GM18520 (cell line): ENCODE measurements around the gene GXYLT2.
"Not testable (repeated sequence)": the region's sequence is repeated elsewhere in the genome, so short reads cannot be mapped to it uniquely, and the experiment has no call there.

ENCODE experiments used
- ATAC-seq: cut with Tn5 transposase; IDR thresholded peaks from one replicate; pipeline ENCODE4 v1.9.1; 2021; ENCODE audit not compliant: unreplicated experiment

GXYLT2 gene

DNA sequence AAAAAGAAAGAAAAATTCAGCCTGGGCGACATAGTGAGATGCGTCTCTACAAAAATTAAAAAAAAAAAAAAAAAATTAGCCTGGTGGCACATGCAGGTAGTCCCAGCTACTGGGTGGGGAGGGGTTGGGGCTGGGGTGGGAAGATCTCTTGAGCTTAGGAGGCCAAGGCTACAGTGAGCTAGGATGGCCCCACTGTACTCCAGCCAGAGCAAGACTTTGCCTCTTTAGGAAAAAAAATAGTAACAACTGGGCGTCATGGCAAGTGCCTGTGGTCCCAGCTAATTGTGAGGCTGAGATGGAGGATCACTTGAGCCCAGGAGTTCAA lies 84.8 kb downstream of the GXYLT2 start:
- ATAC-seq: no peak

DNA sequence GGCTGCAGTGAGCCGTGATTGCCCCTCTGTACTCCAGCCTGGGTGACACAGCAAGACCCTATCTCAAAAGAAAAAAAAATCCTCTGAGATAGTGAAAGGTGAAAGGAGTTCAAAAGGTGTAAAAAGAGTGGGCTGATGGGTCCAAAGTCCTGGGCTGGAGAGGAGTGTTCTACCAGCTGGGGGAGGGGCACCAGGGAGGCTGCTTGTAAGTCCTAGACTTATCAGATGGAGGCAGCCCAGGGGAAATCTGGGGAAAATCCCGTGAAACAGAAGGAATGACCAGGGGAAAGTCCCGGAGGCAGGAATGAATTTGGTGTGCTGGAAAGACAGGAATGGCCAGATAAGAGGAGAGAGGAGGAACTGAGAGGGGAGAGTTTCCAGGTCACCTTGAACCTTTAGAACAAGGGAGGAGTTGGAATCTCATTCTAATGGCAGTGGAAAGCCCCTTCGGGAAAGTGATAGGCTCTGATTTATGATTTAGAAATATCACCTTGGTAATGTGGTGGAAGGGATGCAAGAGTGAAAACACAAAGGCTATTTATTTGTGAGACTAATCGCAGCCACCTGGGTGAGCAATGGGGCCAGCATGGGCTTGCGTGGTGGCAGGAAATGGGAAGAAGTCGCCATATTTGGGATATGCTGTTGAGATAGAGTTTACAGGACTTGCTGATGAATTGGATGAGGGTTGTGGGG lies 85.3 kb downstream of the GXYLT2 start:
- no peak for ATAC-seq

DNA sequence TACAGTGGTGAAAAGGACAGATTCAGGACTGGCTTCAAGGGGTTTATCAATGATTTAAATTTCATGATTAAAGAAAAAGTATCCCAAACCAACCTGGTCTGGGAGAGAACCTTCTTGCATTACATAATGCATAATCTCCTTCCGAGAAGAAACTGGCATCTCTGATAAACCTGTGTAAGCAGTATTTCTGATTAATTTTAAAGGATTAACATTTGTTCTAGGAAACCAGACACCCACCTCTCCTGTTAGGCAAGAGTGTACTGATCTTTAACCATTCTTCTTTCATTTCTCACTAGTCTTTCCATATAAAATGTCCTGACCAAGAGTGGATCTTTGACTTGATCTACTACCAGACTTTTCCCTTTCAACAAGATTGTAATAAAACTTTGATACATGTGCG lies 85.9 kb downstream of the GXYLT2 start:
- ATAC-seq: no peak

DNA sequence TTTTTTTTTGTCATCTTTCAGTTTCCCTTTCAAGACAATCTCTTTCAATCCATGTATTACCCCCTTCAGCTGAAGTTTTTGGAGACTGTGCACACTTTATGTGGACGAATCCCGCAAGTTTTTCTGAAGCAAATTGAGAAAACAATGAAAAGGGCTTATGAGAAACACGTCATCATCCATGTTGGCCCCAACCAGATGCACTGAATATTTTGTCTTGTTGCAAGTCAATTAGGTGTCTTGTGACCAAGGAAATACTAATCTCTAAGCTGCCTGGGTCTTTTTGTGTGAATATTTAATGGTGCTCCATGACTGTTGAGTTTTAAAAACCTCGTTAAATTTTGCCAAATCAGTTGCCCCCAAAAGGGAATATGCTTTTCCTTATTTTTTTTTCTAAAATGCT lies 87.1 kb downstream of the GXYLT2 start:
- ATAC-seq: no peak

DNA sequence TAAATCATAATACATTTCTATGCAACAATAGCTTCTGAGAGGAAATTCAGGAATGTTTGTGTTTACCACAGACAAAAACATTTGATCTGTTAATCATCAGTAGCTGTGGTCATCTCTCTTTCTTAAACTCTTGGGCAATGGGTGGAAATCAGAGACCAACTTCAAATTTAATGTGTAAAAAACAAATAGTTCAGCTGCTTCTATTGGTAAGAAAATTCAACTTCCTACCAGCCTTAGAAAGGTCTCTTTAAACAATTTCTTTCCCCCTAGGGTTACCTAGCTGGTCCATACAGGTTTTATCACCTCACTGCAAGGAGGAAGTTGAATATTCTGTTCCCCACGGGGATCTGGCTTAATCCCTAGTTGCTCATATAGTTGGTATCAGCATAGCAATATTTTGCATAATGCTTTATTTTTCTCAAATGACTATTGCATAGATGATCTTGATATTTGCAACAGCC lies 88.5 kb downstream of the GXYLT2 start:
- ATAC-seq: no peak

DNA sequence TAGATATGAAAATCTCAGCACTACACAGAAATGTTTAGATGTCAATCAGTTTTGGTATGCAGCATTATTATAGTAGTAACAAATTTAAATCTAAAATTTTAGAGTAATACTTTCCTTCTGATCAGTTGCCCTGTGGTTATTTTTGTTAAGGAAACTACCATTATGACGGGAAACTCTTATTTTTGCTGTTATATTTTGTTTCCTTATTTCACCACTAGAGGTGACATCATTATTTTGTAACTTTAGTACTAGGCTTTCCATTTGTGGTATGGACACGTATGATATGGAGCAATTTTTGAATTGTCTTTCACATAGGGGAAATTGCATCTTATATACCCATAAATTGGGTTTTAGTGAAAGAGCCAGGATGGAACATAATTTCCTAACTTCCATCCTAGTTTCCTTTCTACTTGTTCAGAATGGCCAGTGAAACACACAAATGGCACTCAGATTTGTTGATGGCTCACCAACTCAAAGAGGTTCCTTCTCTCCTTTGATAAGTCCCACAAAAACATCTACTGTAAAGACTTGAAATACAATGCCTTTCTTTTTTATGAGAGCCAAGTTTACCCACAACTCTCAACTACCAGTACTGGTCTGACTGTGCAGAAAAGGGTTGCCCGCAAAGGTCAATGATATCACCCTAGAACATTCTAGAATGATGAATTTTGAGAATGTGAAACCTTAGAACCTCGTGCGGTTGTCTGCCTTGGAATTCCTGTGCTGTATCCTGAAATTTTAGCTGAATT lies 89.4 kb downstream of the GXYLT2 start:
- ATAC-seq: peak; percentile 78

DNA sequence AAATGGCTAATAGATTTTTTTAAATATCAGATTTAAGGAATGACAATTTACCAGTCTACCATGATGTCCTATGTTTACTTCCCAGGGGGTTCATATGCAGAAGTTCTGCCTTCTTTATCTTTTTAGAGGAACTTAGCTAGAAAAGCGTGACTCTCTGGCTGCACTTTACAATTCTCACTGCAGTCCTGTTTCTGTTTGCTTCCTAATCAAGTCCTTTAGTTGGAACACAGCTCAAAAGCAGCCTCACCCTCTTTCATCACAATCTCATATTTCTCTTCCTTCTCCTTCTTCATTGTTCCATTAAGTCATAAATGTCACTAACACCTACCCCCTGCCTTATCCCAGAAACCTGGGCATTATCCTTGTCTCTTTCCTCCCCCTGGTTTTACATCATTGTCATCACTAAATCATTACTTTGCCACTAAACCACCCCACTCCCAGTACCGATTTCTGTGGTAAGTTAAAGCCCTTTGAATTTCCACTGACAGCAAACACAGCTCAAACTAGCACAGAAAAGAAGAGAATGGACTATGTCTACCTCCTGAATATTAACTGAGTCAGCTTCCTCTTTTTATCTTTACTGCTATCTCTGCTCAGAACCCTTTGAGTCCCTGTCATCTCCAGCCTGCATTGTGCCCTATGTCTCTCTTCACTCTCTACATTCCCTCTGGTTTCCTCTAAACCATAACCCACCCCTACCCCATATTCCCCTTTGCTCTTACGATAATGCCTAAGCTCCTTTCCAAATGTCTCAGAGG lies 94.9 kb downstream of the GXYLT2 start:
- ATAC-seq: no peak

DNA sequence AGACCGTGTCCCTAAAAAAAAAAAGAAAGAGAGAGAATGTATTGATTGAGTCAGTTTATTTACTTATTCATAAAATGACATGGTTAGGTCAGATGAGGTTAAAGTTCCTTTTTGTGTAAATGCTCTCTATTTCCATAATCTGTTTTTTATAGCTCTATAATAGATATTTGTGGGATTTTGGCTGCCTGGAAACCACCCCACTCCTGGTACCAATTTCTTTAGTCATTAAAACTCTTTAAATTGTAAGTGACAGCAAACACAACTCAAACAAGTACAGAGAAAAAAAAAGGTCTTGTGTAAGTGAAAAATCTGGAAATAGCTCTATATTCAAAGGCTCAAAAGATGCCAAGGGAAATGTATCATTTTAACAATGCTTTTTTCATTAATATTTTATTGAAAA lies 97.7 kb downstream of the GXYLT2 start:
- no peak for ATAC-seq

DNA sequence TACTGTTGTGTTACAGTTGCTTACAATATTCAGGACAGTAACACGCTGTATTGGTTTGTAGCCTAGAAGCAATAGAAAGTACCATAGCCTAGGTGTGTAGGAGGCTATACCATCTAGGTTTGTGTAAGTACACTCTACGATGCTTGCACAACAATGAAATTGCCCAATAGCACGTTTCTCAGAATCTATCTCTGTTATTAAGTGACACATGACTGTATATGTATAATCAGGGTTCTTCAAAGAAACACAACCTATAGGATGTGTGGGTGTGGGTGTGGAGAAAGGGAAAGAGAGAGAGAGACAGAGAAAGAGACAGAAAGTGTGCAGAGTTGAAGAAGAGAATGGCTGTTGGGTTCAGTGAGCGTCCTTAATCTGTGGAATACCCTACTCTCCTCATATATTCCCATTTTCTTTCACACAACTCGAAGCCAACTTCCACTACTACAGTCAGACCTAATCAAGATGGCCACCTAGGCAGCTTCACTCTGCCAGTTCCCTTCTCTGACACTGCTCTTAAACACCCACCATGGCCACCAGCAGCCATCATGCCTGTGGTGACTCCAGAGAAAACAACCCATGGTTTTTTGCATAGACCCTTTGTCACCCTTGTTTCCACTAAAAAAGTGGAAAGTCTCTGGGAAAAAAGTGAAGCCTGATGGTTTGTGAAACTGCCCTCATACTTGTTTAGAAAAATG lies 103.0 kb downstream of the GXYLT2 start:
- ATAC-seq: no peak

DNA sequence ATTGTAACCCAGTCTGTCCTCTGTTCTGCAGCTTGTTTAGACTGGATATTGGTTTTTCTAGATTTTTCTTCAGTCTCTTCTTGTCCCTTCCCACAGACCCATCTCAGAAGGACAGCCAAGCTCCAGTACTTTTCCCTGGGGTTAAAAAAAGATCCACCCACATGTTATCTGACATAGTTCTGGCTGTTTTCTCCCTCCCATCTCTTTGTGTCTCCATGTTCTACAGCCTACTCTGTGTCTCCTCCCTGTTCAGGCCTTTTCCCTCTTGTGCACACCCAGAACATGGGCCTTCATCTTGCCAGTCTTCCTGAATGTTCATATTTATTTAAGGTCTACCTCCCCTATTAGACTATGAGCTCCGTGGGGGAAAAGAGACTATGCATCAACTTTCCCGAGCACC lies 103.7 kb downstream of the GXYLT2 start:
- no peak for ATAC-seq

DNA sequence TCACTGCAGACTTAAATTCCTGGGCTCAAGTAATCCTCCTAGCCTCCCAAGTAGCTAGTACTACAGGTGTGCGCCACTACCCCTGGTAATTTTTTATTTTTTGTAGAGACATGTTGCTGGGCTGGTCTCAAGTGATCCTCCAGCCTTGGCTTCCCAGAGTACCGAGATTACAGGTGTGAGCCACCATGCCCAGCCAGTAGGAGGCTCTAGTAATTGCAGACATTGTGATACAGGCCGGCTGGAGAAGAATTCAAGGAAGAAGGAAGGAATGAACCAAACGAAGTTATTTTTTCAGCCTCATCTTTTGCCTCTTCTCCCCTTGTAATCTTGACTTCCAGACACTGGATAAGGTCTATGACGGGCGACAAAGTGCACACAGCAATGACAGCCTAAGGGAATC lies 105.5 kb downstream of the GXYLT2 start:
- ATAC-seq: no peak

DNA sequence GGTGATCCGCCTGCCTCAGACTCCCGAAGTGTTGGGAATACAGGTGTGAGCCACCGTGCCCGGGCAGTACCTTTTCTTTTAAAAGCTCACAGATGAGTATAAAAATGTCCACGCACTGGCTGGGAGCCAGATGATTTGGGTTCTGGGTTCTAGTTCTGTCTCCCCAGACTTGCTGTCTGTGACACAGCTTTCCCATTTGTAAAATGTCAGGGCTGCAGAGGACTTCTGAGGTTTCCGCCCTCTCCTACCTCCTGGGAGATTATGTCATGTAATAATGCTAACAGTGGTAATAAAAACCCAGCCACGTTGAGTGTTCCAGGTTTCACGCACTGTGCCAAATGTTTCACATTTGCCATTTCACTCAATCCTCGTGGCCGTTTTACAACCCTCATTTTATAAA lies 107.5 kb downstream of the GXYLT2 start:
- ATAC-seq: no peak

DNA sequence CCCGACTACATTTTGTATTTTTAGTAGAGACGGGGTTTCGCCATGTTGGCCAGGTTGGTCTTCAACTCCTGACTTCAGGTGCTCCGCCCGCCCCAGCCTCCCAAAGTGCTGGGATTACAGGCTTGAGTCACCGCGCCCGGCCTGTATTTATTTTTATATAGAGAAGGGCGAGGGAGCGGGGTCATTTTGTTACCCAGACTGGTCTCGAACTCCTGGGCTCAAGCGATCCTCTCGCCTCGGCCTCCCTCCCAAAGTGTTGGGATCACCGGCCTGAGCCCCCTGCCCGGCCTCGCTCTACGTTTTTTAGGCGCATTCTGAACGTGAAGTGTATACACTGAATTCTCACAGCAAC lies 108.3 kb downstream of the GXYLT2 start:
- no peak for ATAC-seq

DNA sequence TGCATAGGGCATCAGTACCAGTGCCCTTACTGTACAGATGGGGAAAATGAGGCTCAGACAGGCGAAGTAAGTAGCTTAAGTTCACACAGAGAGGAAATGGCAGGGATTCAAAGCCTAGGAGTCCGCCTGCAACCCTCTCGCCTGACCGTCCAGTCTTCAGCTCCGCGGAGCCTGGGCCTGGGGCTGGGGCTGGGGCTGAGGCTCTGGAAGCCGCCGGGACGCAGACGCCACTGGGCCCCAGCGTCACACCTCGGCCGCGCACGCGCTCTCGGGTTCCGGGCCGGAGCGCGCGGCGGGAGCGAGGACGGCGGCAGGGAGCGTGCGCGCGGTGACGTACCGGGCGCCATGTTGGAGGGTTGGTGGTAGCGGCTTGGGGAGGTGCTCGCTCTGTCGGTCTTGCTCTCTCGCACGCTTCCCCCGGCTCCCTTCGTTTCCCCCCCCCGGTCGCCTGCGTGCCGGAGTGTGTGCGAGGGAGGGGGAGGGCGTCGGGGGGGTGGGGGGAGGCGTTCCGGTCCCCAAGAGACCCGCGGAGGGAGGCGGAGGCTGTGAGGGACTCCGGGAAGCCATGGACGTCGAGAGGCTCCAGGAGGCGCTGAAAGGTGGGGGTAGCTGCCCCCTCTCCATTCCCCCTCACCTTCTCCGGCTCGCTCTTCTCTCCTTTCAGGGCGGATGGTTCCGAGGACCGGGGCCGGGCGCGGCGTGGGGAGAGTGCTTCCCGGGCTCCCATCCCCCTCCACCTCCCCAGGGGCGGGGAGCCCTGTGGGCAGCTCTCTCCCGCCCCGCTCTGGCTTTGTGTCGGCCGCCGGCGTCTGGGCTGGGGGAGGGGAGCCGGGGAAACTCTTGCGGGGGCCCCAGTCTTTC lies 108.9 kb downstream of the GXYLT2 start, which contains the start of gene PPP4R2:
Gene PPP4R2 (plus strand): TSS at position 339 of the 861 bp plus-strand sequence. CDS start 227 bp downstream, at position 566.
- peak; percentile 76 for ATAC-seq

DNA sequence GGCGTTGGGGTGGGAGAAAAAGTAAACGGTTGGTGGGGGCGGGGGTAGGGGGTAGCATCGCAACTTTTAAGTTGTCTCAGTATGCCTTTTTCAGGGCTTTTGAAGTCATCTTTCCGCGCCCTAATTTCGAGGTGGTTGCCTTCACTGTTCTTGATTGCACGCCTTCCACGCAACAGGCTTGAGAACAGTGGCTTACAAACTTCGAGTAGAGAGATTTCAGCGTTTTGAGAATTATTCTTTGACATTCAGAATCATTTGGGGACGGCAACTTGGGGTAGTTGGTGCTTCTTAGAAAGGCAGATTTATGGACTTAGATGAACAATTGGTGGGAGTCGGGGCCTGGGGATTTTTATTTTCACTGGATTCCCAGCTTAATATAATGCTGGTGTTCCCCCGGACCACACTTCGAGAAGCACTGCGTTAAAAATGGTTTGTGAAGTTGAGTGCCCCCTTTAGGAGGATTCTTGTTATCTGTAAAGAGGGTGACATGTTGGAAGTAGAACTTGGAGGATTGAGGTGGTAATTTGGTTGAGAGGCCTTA lies 109.6 kb downstream of the GXYLT2 start:
- peak; percentile 31 for ATAC-seq

DNA sequence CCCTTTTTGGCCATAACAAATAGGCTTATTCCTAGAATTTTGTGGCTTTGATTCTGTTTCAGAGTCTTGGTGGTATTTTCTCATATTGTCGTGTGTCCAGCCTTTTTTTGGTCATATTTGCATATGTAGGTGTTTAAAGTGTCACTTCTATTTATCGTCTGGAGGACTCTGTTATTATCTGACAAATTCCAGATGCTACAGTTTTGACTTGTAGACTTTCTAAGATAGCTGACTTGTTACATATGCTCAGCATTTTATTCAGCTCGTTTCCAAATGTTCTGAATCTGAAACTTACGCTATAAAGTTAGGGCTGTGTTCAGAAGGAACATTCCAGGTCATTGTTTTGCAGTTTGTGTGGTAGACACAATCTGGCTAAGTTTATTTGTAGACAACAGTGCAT lies 110.6 kb downstream of the GXYLT2 start:
- no peak for ATAC-seq

DNA sequence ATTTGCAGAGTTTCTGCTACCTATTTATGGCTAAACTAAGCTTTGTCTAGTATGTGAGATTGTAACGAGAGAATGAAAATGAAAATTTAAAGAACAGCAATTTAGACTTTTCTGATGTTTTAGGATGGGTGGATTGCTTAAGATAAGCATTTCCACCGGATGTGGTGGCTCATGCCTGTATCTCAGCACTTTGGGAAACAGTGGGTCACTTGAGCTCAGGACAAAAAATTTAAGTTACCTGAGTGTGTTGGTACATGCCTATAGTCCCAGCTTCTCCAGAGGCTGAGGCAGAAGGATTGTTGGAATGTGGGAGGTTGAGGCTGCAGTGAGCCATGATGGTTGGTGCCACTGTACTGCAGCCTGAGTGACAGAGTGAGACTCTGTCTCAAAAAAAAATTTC lies 112.1 kb downstream of the GXYLT2 start:
- no peak for ATAC-seq

DNA sequence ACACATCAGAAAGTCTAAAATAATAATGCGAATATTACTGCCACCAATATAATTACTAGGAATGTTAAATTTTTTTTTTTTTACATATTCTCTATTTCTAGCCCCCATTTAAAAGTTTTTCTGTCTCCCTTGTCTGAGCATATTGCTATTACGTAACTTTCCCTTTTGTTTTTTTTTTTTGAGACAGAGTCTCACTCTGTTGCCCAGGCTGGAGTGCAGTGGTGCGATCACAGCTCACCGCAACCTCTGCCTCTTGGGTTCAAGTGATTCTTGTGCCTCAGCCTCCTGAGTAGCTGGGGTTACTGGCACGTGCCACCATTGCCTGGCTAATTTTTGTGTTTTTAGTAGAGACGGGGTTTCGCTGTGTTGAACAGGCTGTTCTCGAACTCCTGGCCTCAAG lies 115.2 kb downstream of the GXYLT2 start:
- ATAC-seq: not testable (repeated sequence)

DNA sequence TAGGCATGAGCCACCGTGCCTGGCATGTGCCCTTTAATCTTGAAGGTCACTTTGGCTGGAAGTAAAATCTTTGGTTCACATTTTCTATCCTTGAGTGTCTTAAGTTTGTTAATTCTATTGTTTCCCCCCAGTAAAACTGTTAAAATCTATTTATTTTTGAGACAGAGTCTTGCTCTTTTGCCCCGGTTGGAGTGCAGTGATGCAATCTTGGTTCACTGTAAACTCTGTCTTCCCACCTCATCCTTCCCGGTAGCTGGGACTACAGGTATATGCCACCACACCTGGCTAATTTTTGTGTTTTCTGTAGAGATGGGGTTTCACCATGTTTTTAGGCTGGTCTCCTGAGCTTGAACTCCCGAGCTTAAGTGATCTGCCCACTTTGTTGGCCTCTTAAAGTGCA lies 116.5 kb downstream of the GXYLT2 start:
- no peak for ATAC-seq
